T-helper 1 cell (primary cell): Measurements from ENCODE around the gene DNAH11.
"Not testable (repeated sequence)": the region's sequence is repeated elsewhere in the genome, so short reads cannot be mapped to it uniquely, and the experiment has no call there.

Experiments used
- DNase-seq, 5 donors: peaks; one replicate each; pipeline ENCODE4 v3.0.0-alpha.2; 2012 to 2020

DNAH11 gene

DNA sequence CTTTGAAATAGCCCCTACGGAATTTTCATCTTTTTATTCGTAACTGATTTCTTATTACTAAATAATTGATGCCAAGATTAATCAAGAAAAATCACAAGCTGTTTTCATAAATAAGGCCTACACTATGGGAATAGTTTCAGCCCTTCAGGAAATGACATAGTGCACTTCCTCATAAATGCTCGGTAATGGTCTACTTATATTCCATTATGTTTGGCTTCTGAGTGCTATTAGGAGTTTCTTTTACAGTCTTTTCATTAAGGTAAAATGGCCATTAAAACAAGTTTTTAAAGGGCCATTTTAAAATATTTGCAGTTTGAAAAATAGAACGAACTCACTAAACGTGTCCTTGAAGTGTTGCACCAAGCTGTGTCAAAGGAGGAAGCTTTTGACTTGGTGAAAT lies 174.5 kb downstream of the DNAH11 start:
- DNase-seq: no peak

DNA sequence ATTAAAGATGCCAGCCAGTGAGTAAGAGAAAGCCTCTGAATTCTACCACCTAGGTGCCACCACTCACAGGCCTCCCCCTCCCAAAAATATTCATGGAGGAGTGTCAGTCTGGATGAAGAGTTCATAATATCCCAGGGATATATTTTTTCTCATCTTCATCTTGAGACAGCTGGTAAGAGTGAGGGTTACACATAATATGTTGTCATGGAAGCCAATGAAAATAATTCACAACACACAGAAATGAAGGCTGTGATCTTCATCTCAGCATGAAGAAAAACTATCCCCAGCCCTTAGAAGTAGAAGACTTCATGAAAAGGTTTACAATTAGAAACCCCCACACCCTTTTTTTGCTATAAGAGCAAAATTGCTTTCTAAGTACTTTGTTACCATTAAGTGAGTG lies 175.6 kb downstream of the DNAH11 start:
- no peak for DNase-seq

DNA sequence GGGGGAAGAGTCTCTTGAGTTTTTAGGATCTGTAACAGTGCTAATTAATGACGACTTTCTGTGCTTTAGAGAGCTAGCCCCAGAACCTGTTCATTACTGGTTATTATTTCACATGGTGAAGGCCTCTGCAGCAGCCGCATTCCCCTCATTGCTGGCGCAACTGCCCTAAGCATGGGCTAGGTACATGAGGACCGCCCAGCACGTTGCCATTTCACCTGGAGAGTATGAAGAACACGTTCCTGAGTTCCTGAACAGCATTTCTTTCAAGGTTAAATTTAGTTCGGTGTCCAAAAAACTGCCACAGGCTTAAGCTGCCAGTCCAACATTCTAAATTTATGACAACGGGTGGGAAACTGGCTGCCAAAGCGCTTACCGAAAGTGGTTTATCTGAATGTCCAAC lies 177.0 kb downstream of the DNAH11 start:
- DNase-seq: no peak

DNA sequence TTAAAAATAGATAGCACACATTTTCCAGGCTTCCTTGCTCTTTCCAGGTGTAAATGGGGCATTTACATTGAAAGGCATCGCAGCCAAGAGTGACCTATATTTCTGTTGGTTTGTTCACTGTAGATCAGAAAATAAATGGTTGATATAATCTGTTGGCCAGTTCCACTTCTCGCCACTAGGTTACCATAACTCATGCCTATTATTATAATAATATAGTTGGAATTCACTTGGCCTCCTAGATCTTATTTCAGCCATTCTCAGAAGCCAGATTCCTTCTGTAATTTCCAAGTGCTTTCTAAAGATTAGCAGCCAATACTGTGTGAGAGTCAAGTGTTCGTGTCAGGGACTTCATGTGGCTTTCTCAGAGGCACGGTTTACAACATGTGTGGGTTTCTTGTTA lies 179.5 kb downstream of the DNAH11 start:
- no peak for DNase-seq

DNA sequence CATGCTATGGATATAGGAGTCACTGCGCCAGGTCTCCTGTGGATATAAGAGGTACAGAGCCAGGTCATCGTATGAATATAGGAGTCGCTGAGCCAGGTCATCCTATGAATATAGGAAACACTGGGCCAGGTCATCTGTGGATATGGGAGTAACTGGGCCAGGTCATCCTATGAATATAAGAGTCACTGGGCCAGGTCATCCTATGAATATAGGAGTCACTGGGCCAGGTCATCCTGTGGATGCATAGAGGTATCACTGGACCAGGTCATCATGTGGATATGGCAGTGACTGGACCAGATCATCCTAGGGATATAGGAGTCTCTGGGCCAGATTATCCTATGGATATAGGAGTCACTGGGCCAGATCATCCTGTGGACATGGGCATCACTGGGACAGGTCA lies 181.7 kb downstream of the DNAH11 start:
- DNase-seq: no peak

DNA sequence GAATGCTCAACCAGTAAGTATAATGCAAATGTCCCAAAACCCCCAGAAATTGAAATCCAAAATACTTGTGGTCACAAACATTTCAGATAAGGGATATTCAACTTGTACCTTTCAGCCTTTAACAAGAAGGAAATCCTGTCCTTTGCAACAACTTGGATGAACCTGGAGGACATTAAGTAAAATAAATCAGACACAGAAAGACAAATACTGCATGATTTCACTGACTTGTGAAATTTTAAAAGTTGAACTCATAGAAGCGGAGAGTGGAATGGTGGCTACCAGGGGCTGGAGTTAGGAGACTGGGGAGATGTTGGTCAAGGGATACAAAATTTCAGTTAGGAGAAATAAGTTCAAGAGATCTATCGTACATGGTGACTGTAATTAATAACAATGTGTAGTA lies 187.6 kb downstream of the DNAH11 start:
- no peak for DNase-seq

DNA sequence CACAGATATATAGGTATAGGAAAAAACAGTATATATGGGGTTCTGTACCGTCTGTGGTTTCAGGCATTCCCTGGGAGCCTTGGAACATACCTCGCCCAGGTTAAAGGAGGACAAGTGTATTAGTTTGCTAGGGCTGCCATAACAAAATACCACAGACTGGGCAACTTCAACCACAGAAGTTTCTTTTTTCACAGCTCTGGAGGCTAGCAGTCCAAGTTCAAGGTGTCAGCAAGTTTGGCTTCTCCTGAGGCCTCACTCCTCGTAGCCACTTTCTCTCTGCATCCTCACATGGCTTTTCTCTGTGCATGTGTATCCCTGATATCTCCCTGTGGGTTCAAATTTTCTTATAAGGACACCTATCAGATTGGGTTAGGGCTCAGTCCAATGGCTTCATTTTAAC lies 189.1 kb downstream of the DNAH11 start:
- no peak for DNase-seq

DNA sequence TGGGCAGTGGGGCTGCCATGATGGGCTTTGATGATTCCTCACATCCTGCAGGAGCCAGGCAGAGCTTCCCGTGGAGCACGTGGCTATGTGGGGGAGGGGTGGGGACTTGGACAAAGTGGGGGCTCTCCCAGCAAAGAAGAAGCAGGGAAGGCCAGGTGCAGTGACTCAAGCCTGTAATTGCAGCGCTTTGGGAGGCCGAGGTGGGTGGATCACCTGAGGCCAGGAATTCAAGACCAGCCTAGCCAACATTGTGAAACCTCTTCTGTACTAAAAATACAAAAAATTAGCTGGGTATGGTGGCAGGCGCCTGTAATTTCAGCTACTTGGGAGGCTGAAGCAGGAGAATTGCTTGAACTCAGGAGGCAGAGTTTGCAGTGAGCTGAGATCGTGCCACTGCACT lies 190.1 kb downstream of the DNAH11 start:
- DNase-seq: not testable (repeated sequence)

DNA sequence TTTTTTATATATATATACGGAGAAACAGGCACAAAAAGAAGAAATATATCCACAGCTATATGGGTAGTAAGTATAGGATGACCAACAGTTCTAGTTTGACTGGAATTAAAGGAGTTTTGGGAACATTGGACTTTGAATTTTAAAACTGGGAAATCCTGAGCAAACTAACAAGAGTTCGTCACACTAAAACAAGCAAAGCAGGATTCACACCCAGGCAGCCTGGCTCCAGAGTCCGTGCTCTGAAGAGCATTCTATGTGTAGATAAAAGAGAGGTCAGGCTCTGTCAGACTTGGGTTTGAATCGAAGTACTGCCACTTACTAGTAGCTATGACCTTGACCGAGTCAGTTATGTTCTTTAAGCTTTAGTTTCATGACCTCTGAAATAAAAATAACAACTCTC lies 191.0 kb downstream of the DNAH11 start:
- DNase-seq: no peak

DNA sequence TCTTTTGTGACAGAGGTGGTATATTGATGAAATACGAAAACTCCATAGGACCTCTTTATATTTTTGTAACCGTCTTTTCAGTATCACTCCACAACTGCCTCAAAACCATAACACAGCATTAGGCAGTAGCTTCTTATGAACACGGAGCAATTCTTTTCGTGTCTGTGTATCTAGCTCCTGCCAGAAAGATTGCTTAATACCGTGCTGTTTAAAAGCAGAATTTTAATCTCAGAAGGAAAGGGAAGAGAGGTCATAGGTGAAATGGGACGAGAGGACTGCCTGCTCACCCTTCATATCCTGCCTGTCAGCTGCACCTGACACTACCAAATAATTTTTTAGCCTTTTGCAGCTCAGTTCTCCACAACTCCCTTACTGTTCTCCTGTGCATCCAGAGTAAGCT lies 200.7 kb downstream of the DNAH11 start:
- no peak for DNase-seq

DNA sequence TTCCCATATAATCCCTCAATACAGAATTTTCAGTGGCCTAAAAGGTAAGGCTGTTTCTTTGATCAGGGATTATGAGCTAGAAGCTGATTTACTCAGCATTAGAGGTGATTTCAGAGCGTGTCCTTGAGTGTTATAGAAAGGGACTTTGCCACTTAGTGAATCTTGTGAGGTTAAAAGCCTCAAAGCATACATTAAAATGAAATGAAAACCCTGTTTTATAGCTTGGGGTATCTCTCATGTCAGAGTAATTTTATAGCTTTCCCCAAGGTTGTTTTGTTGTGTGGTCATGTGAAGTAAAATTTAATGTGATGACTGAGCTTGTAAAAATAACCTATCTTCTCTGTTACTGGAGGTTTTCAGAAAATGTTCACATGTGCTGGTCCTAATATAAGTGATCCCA lies 204.1 kb downstream of the DNAH11 start:
- no peak for DNase-seq

DNA sequence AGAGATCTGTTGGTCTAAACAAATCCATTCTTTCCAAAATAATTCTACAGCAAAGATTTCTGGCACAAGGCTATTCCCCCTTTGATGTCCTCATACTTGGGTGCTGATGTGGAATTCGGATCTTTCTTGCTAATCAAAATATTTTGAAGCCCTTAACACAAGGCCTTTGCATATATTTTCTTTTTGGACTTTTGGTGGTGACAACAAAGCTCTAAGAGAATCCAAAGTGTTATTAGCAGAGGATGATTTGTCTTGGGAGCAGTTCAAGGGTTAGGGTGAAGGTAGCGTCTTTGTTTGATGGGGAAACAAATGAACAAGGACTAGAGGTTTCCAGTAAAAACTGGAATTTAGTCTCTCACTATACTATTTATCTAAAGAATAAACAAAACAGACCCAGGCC lies 205.0 kb downstream of the DNAH11 start:
- DNase-seq: no peak

DNA sequence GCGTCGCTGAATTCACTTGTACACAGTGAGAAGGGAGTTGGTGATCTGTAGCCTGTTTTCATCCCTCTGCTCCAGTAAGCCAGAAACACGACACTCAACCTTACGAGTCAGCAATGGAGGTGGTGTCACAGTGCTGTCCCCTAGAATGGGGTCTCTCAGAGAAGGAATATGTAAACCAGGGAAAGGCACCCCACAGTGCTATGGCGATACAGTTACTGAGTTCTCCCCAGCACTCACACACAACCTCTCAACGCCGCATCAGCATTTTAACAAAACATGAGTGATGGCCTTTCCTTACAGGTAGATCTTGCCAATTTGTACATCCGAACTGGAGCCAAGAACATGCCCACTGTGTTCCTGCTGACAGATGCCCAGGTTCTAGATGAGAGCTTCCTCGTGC lies 206.5 kb downstream of the DNAH11 start:
- DNase-seq: no peak

DNA sequence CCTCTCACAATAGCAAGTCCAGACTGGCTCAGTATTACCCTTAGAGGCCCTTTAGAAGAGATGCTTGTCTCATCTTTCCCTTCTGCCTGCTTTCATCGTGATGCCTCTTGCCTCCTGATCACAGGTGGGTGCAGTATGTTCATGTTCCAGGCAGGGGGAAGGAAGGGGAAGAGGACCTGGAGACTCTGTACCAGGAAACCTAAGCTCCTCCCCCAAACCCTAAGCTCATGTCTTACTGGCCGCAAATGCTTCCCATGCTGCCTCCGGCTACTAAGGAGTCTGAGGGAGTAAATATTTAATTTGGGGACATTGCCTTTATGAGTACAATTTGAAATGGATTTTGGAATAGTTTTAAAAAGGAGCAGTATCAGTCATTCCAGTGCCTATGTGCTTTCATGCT lies 210.2 kb downstream of the DNAH11 start:
- no peak for DNase-seq

DNA sequence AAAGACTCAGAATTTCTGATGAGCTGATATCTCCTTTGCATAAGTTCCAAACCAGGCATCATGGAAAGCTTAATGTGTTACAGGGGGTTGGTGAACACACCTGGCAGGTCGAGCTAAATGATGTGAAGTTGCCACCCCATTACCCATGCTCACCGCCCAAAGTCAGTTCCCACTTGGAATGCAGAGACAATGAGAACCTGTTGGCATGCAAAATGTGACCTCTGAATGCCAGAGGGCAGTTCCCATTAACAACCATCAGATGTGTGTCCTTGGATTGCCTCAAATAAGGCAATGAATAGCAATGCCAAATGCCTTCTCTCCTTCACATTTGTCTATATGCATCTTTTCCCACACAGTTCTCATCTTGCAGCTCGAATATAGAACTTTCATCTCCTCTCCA lies 212.1 kb downstream of the DNAH11 start:
- no peak for DNase-seq

DNA sequence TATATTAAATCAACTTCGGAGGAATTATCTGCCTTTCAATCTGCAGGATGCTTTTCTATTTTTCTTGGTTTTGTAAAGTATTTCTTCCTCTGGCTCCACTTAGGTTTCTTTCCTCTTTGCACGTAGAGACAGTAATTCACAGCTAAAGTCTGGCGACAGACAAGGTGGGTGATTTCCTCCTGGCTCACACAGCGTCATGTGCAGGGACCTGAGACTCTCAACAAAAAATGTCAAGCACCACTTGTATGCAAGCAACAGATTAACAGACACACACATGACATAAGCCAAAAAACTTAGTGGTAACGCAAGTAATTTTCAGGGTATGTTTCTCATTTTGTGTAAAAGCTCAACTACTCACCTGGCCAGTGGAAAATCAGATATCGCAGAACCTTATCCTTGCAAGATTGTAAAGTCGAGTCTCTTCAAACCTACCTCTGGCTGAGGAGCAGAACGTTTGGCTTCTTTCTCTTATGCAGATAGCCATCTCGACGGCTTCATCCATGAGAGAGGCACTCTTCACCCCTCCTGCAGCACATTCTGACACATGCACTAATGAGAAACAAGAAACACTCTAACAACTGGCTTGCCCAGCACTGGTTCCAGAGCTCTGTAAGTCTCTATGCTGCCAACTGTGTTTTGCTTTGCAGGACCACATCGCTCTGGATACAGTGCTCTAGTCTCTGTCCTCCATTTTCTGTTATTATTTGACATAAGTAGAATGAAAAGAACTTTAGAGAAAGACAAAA lies 214.9 kb downstream of the DNAH11 start:
- no peak for DNase-seq

DNA sequence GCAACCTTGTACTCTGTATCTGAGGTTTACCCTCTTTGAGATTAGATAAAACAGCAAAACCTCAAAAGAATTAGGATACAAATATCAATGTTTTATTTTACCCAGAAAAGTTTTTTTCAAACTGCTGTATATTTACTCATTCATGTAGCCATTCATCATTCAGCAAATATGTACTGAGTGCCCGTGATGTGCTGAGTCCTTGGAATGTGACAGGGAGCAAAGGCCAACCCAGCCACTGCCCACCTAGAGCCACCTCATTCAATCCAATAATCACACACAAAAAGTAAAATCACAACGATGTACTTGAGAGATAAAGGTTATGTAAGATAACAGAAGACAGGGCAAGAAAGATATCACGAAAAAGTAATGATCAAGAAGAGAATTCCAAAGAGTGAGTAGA lies 215.4 kb downstream of the DNAH11 start:
- DNase-seq: no peak

DNA sequence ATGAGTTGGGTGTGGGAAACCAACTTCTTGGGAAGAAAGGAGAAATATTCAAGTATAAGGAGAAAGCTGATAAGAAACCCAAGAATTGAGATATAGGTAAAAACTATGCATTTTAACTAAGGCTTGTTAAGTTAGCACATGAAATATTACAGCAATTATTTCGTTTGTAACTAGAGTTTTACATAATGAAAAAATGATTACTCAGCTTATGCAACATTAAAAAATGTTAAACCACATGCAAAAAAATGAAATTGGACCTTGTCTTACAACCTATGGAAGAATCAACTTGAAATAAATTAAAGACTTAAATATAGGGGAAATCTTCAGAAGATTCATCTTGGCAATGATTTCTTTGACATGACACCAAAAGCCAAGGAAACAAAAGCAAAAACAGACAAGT lies 219.6 kb downstream of the DNAH11 start:
- no peak for DNase-seq

DNA sequence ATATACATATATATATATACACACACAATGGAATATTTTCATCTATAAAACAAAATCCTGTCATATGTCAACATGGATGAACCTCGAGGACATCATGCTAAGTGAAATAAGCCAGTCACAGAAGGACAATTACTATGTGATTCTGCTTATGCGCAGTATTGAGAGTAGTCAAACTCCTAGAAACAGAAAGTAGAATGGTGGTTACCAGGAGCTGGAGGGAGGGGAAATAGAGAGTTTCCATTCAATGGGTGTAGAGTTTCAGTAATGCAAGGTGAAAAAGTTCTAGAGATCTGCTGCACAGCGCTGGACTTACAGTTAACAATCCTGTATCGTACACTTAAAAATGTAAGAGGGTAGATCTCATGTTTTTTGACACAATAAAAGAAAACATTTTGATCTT lies 221.0 kb downstream of the DNAH11 start:
- peak in 1 of 5 donors; percentile 9 for DNase-seq

DNA sequence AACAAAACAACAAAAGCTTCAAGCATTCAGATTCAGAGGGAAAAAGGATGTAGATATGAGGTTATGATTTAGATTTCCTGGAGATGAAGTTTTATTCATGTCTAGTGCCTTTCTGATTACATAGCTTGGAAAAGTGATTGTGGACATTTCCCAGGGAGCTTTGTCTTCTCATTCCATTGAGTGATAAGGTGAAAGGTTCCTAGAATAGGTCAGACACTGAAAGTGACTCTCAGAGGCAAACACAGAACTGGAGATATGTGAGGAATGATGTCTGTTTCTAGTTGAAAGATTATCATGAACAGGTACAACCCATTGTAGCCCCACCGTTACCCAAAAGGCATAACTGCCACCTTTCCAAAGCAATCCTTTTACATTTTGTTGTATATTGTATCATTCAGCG lies 223.4 kb downstream of the DNAH11 start:
- no peak for DNase-seq

DNA sequence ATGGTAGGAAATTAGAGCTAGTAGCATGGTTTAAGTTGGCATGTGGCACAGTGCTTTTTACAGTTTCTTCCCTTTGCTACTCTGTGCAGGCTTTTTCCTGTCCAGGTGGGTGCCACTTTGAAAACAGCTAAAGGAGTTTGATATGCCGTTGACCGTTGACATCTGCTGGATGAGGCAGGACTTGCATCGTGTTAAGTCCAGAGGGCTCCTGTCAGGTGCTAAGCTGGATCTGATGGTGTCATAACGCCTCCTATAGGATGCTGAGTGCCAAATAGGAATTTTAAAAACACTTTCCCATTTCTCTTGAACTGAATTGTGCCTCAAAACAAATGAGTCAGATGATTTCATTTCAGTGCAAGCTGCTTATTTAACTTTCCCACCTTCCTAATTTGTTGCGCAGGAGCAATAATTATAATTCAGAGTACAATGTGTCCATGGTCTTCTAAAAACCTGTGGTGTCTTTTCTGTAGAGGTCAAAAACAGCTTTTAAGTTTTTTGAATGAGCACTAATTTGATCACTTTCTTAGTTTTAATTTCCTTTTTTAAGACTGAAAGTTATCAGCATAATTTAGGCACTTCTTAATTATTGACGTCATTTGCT lies 224.6 kb downstream of the DNAH11 start:
- DNase-seq: peak in 1 of 5 donors; percentile 31

DNA sequence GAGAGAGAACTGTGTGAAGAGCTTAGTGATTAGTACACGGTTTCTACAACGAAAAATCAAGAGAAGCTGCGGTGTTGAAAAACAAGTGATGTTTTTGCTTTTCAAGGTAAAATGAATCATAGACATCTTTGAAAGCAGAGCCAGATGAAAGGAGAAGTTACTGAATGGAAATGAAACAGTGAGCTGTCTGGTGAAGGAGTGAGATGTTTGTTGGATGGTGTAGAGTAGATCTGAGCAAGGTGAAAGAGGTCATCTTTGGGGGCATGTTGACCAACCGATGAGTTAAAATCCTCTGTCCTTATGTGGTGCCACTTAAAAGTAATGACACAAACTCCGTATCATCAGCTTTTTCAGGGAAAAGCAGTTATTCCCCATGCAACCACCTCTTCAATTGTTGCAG lies 225.4 kb downstream of the DNAH11 start:
- no peak for DNase-seq

DNA sequence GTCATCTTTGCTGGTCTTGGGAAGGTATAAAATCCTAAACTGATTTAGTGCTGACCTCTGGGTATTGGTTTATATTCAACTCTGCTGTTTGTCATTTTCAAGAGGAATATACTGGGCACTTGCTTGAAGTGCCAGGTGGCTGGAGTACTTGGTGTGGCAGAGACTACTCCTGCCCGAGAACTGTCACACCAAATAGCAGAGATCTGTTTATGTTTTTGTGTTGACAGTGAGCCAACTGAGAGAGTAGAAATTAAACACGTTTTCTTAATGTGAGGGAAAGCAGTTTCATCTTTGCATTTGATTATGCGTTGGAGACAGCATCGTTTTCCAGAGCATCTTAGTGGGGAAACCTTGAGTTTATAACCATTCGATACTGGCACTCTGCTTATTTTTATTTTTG lies 228.4 kb downstream of the DNAH11 start:
- DNase-seq: no peak

DNA sequence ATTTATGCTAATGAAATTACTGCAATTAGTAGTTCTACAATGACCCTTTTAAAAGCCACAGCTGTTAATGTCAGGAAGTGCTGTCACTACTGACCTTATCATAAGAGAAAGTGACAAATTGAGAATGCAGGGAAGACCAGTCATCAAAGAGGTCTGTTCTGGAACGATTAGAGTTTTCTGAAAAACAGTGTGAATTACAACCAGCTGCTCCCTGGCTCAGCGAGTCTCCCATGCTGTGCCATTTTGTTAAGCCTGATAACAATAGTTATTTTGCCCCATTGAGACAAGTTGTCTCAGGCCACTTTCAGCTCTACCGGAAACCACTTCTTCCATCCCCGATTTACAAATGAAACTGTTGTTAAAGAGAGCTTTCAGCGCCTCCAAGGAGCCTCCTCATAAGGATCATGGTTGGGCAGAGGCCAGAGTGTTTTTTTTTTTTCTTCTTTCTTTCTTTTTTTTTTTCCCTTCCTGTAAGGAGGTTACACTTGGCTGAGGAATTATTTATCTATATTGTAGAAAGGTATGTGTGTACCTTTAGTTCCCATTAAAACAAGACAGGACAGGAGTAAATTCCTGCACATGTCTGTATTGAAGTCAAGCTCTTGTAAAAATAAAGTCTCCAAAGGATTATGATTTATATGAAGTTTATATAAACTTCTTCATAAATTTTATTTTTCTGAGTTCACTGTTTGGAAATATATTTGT lies 229.2 kb downstream of the DNAH11 start:
- DNase-seq: no peak
